ENCODE data around the gene PPM1F.

DNA sequence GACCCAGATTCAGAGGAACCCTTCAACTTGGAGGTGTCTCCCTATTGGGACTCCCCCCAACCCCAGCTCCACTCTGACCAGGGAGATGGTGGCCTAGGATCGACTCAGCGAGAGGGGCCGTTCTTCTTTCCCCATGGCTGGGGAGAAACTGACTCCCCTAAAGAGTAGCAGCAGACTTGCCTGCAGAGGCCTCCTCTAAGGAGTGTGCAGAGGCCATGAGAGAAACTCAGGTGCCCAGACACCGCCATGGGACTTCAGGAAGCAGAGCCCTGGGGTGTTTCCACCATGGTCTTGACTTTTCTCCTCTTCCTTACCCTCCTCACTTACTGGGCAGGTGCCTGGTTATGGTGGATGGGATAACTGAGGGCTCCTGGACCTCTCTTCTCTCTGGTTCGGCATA, 32.6 kb upstream of the PPM1F start:
- TF ChIP-seq, protein P1, sequence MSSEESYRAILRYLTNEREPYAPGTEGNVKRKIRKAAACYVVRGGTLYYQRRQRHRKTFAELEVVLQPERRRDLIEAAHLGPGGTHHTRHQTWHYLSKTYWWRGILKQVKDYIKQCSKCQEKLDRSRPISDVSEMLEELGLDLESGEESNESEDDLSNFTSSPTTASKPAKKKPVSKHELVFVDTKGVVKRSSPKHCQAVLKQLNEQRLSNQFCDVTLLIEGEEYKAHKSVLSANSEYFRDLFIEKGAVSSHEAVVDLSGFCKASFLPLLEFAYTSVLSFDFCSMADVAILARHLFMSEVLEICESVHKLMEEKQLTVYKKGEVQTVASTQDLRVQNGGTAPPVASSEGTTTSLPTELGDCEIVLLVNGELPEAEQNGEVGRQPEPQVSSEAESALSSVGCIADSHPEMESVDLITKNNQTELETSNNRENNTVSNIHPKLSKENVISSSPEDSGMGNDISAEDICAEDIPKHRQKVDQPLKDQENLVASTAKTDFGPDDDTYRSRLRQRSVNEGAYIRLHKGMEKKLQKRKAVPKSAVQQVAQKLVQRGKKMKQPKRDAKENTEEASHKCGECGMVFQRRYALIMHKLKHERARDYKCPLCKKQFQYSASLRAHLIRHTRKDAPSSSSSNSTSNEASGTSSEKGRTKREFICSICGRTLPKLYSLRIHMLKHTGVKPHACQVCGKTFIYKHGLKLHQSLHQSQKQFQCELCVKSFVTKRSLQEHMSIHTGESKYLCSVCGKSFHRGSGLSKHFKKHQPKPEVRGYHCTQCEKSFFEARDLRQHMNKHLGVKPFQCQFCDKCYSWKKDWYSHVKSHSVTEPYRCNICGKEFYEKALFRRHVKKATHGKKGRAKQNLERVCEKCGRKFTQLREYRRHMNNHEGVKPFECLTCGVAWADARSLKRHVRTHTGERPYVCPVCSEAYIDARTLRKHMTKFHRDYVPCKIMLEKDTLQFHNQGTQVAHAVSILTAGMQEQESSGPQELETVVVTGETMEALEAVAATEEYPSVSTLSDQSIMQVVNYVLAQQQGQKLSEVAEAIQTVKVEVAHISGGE (CRISPR knock-in tag; IDR thresholded peaks at IDR 0.05) = no peak
- TF ChIP-seq, protein P2, sequence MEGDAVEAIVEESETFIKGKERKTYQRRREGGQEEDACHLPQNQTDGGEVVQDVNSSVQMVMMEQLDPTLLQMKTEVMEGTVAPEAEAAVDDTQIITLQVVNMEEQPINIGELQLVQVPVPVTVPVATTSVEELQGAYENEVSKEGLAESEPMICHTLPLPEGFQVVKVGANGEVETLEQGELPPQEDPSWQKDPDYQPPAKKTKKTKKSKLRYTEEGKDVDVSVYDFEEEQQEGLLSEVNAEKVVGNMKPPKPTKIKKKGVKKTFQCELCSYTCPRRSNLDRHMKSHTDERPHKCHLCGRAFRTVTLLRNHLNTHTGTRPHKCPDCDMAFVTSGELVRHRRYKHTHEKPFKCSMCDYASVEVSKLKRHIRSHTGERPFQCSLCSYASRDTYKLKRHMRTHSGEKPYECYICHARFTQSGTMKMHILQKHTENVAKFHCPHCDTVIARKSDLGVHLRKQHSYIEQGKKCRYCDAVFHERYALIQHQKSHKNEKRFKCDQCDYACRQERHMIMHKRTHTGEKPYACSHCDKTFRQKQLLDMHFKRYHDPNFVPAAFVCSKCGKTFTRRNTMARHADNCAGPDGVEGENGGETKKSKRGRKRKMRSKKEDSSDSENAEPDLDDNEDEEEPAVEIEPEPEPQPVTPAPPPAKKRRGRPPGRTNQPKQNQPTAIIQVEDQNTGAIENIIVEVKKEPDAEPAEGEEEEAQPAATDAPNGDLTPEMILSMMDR (IDR thresholded peaks at IDR 0.05 in 2 of 3, conservative IDR thresholded peaks at IDR 0.05 in 1 of 3; ENCODE audit: control insufficient read depth in 2 of 3, extremely low read depth in 1 of 3, insufficient read depth in 1 of 3, low read depth in 3 of 3, low read length in 3 of 3) = no peak
- TF ChIP-seq, protein P3, sequence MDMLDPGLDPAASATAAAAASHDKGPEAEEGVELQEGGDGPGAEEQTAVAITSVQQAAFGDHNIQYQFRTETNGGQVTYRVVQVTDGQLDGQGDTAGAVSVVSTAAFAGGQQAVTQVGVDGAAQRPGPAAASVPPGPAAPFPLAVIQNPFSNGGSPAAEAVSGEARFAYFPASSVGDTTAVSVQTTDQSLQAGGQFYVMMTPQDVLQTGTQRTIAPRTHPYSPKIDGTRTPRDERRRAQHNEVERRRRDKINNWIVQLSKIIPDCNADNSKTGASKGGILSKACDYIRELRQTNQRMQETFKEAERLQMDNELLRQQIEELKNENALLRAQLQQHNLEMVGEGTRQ (IDR thresholded peaks at IDR 0.05; ENCODE audit: borderline replicate concordance, low read depth, low read length) = no peak
- TF ChIP-seq TAF1 (IDR thresholded peaks at IDR 0.05; ENCODE audit: borderline replicate concordance, low read depth, low read length) (no peak), RELA (IDR thresholded peaks at IDR 0.05; ENCODE audit: borderline replicate concordance, partially characterized antibody) (no peak), ZNF384 (IDR thresholded peaks at IDR 0.05; ENCODE audit: borderline replicate concordance, low read depth, low read length) (no peak), EZH2 (IDR thresholded peaks at IDR 0.05; ENCODE audit: borderline replicate concordance, control insufficient read depth, low read depth, low read length) (no peak), CEBPB (IDR thresholded peaks at IDR 0.05; ENCODE audit: borderline replicate concordance in 1 of 2, low read depth in 2 of 2, low read length in 2 of 2) (no peak), CHD2 (IDR thresholded peaks at IDR 0.05; ENCODE audit: borderline replicate concordance, low read depth, low read length) (no peak), CREB1 (IDR thresholded peaks at IDR 0.05; ENCODE audit: low read depth) (no peak)
- TF ChIP-seq, protein P4, sequence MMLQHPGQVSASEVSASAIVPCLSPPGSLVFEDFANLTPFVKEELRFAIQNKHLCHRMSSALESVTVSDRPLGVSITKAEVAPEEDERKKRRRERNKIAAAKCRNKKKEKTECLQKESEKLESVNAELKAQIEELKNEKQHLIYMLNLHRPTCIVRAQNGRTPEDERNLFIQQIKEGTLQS (IDR thresholded peaks at IDR 0.05; ENCODE audit: borderline replicate concordance, extremely low read depth, low read depth, low read length) = no peak

Measured in GM12878 (cell line).